HUES64 (cell line): ENCODE data around the gene DEUP1.
A peak's percentile ranks its signal among the peaks of the same experiment; 100 is the strongest.
"Not testable (repeated sequence)": the region's sequence is repeated elsewhere in the genome, so short reads cannot be mapped to it uniquely, and the experiment has no call there.

Experiments
- H3K27ac ChIP-seq: 2 replicates; pipeline ENCODE4 v1.7.0; 2013; ENCODE audit warnings: low read depth, low read length, inconsistent platforms
- H3K27me3 ChIP-seq: 2 replicates; pipeline ENCODE4 v1.6.1; 2013; ENCODE audit warnings: mild to moderate bottlenecking, low read length; ENCODE audit not compliant: insufficient read depth
- H3K36me3 ChIP-seq: 2 replicates; pipeline ENCODE4 v1.6.1; 2013; ENCODE audit warnings: mild to moderate bottlenecking, low read length; ENCODE audit not compliant: insufficient read depth
- H3K4me1 ChIP-seq: 2 replicates; pipeline ENCODE4 v1.6.1; 2013; ENCODE audit warnings: mild to moderate bottlenecking, low read length, moderate library complexity; ENCODE audit not compliant: insufficient read depth
- H3K4me3 ChIP-seq: 2 replicates; pipeline ENCODE4 v1.5.1; 2013; ENCODE audit warnings: mild to moderate bottlenecking, low read length, moderate library complexity
- H3K9ac ChIP-seq: 2 replicates; pipeline ENCODE4 v1.6.1; 2013; ENCODE audit warnings: mild to moderate bottlenecking, low read depth, low read length
- H3K9me3 ChIP-seq: 2 replicates; pipeline ENCODE4 v1.6.1; 2013; ENCODE audit warnings: low read depth, low read length; ENCODE audit not compliant: insufficient read depth
- WGBS: fragments of 150-250, 120-280 bp; methylation state at CpG from one replicate; pipeline ENCODE4 v1.1.7; 2013; ENCODE audit warnings: missing lambda C conversion rate; 5-methylcytosine and 5-hydroxymethylcytosine counted together

Gene DEUP1

DNA sequence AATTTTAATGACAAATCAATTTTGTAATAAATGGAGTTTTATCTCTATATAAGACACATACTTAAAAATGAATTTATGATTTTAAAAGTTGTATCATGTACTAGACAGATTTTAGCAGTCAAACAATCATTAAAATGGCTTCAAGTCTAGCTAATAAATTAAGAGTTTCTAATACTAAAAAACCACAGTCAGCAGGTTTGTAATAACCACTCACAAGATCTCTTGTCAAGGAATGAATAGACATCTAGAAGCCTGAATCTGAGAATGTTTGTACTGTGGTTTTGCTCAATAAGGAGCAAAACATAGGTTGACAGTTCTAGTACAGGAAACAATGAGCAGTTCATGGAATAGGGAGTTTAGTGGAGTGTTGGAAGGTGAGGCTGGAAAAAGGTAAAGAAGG lies 81.2 kb downstream of the DEUP1 start:
- Histone ChIP-seq H3K9ac (no peak overlapping the region), H3K27ac (no peak overlapping the region), H3K27me3 (no peaks in the 10 kb centered on the region), H3K9me3 (no peaks in the 10 kb centered on the region), H3K4me3 (no peak overlapping the region), H3K4me1 (peaks cover 15% of the 10 kb centered on the region), H3K36me3 (no peaks in the 10 kb centered on the region)

GRCh38 chr11:93432247-93432646 lies 101.7 kb downstream of the DEUP1 start:
- 90% methylated on average over 3 of the region's 3 CpGs for WGBS
- H3K4me3 ChIP-seq: no peak overlapping the region
- H3K4me1 ChIP-seq: no peaks in the 10 kb centered on the region
- H3K27ac ChIP-seq: no peak overlapping the region
- no peaks in the 10 kb centered on the region for H3K36me3 ChIP-seq
- no peaks in the 10 kb centered on the region for H3K9me3 ChIP-seq
- H3K9ac ChIP-seq: no peak overlapping the region
- no peaks in the 10 kb centered on the region for H3K27me3 ChIP-seq

GRCh38 chr11:93443232-93443631 lies 112.7 kb downstream of the DEUP1 start:
- not testable (repeated sequence) for H3K36me3 ChIP-seq, H3K9ac ChIP-seq, H3K27ac ChIP-seq, H3K27me3 ChIP-seq, H3K9me3 ChIP-seq, H3K4me3 ChIP-seq
- H3K4me1 ChIP-seq: peaks cover 13% of the 10 kb centered on the region
- WGBS: 82% methylated on average over 1 of the region's 2 CpGs

DNA sequence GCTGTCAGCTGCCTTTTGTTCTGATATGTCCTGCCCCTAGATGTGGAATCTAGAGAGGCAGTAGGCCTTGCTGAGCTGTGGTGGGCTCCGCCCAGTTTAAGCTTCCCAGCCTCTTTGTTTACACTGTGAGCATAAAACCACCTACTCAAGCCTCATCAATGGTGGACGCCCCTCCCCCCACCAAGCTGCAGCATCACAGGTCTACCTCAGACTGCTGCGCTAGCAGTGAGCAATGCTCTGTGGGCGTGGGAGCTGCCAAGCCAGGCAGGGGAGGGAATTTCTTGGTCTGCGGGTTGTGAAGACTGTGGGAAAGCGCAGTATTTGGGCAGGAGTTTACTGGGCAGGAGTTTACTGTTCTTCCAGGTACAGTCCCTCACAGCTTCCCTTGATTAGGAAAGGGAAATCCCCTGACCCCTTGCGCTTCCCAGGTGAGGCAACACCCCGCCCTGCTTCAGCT lies 114.1 kb downstream of the DEUP1 start:
- peak overlapping the region; percentile 32 for H3K4me3 ChIP-seq

GRCh38 chr11:93458286-93458685 lies 127.7 kb downstream of the DEUP1 start:
- H3K36me3 ChIP-seq: no peaks in the 10 kb centered on the region
- no peak overlapping the region for H3K27ac ChIP-seq
- H3K9me3 ChIP-seq: no peaks in the 10 kb centered on the region
- H3K4me1 ChIP-seq: no peaks in the 10 kb centered on the region
- no peak overlapping the region for H3K4me3 ChIP-seq
- H3K9ac ChIP-seq: no peak overlapping the region
- no peaks in the 10 kb centered on the region for H3K27me3 ChIP-seq
- WGBS: 94% methylated on average over 9 of the region's 9 CpGs

More for the DNA sequence above, 114.1 kb downstream of the DEUP1 start:
- Histone ChIP-seq H3K9ac (peak overlapping the region; percentile 55), H3K27ac (no peak overlapping the region), H3K36me3 (no peaks in the 10 kb centered on the region), H3K9me3 (no peaks in the 10 kb centered on the region), H3K27me3 (no peaks in the 10 kb centered on the region), H3K4me1 (peaks cover 13% of the 10 kb centered on the region)
- 37% methylated on average over 8 of the region's 8 CpGs for WGBS

DNA sequence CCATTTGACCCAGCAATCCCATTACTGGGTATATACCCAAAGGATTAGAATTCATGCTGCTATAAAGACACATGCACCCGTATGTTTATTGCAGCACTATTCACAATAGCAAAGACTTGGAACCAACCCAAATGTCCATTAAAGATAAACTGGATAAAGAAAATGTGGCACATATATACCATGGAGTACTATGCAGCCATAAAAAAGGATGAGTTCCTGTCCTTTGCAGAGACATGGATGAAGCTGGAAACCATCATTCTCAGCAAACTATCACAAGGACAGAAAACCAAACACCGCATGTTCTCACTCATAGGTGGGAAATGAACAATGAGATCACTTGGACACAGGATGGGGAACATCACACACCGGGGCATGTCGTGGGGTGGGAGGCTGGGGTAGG lies 133.1 kb downstream of the DEUP1 start:
- not testable (repeated sequence) for H3K9me3 ChIP-seq, H3K9ac ChIP-seq, H3K4me1 ChIP-seq, H3K27ac ChIP-seq, H3K4me3 ChIP-seq, H3K27me3 ChIP-seq, H3K36me3 ChIP-seq
- 92% methylated on average over 4 of the region's 4 CpGs for WGBS

- Histone ChIP-seq H3K27ac (no peak overlapping the region), H3K9ac (no peak overlapping the region), H3K9me3 (peaks cover 7% of the 10 kb centered on the region; the same call in 1 of the 2 replicates), H3K4me3 (no peak overlapping the region), H3K27me3 (no peaks in the 10 kb centered on the region), H3K36me3 (no peaks in the 10 kb centered on the region), H3K4me1 (no peaks in the 10 kb centered on the region)
- 80% methylated on average over 2 of the region's 3 CpGs for WGBS
Measured at GRCh38 chr11:93464927-93465540, 134.5 kb downstream of the DEUP1 start.

DNA sequence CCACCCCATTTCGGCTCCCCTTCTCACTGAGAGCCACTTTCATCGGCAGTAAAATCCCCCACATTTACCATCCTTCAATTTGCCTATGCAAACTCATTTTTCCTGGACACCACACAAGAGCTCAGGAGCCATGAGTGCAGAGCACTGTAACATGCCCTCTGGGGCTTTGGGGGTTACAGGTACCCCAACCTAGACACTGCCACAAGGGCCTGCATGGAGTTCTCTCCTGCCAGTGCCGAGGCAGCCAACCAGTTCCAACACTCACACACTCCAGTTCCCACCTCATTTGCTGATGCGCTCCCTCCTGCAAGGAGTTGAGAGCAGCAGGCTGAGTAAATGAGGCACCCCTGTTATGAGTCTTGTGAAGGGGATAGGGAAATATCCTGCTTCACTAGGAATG lies 136.5 kb downstream of the DEUP1 start:
- 94% methylated on average over 4 of the region's 4 CpGs for WGBS
- H3K27me3 ChIP-seq: no peaks in the 10 kb centered on the region
- H3K9ac ChIP-seq: no peak overlapping the region
- no peaks in the 10 kb centered on the region for H3K4me1 ChIP-seq
- no peak overlapping the region for H3K27ac ChIP-seq
- H3K9me3 ChIP-seq: peaks cover 7% of the 10 kb centered on the region; the same call in 1 of the 2 replicates
- no peak overlapping the region for H3K4me3 ChIP-seq
- no peaks in the 10 kb centered on the region for H3K36me3 ChIP-seq

DNA sequence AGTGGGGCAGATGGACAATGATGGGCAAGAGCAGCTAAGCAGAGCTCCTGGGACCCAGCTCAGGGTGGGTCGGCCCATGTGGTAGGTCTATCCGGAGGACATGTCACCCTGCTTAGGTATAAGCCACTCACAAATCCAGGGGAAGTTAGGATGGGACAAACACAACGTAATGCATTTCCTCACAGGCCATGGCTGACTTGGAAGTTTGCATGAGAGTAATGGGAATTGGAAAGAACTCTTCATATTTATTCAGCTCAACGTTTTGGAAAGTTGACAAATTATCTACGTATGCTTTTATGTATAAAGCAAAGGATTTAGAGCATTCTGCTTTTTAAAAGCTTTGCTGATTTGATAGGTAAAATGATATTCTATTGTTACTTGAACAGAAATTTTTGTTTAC lies 137.7 kb downstream of the DEUP1 start:
- 89% methylated on average over 5 of the region's 5 CpGs for WGBS
- no peaks in the 10 kb centered on the region for H3K4me1 ChIP-seq

DNA sequence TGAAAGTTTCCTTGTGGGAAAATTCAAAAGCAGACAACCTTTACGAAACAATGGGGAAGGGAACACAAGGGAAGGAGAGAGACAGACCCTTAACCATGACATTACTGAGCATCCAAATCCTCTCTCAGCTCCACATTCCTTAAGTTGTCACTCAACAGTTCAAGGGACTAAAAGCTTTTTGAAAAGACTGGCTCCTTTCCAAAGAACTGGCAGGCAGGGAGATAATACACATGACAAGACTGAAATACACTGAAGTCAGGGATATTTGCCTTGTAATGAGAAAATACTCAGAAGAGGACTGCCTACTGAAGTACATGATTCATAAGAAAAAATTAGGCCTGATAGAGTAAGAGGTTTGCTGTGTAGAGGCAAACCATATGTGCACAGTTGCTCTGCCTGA lies 143.6 kb downstream of the DEUP1 start:
- Histone ChIP-seq H3K36me3 (peaks cover 5% of the 10 kb centered on the region; the same call in 1 of the 2 replicates), H3K27me3 (no peaks in the 10 kb centered on the region), H3K9me3 (peaks cover 9% of the 10 kb centered on the region), H3K4me3 (no peak overlapping the region), H3K4me1 (peaks cover 22% of the 10 kb centered on the region), H3K9ac (no peak overlapping the region), H3K27ac (no peak overlapping the region)
- WGBS: 100% methylated on average over 1 of the region's 1 CpG

More for the DNA sequence above, 137.7 kb downstream of the DEUP1 start:
- H3K9ac ChIP-seq: no peak overlapping the region
- H3K27me3 ChIP-seq: no peaks in the 10 kb centered on the region
- H3K36me3 ChIP-seq: no peaks in the 10 kb centered on the region
- H3K4me3 ChIP-seq: no peak overlapping the region
- H3K27ac ChIP-seq: no peak overlapping the region
- peaks cover 7% of the 10 kb centered on the region; the same call in 1 of the 2 replicates for H3K9me3 ChIP-seq

DNA sequence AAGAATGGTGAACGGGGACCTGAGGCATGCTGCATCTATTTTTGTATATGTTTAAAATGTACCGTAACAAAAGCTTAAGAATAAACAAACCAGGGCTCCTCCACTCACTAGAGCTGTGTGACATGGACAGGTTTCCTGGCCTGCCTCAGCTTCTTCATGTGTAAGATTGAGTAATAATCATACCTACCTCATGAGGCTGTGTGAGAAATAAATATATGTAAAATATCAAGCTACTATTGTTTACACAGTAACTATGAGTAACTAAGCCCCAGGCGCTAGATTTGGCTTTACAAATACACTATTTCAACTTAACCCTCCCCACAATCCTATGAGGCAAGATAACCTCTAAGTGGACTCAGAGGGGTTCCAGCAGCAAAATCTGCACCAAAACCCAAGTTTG lies 146.3 kb downstream of the DEUP1 start:
- Histone ChIP-seq H3K27ac (peak overlapping the region; percentile 87; the same call in 1 of the 2 replicates), H3K4me1 (peaks cover 23% of the 10 kb centered on the region), H3K9me3 (peaks cover 9% of the 10 kb centered on the region), H3K36me3 (peaks cover 5% of the 10 kb centered on the region; the same call in 1 of the 2 replicates), H3K27me3 (no peaks in the 10 kb centered on the region), H3K9ac (no peak overlapping the region), H3K4me3 (no peak overlapping the region)
- WGBS: 88% methylated on average over 3 of the region's 3 CpGs
